ENCODE results near the gene GSE1. TPM values are rescaled to one million over a fixed set of nuclear protein-coding genes. Genes with fewer than 3 reads are reported as not detected.

The GSE1 gene
- total RNA-seq, 1 experiment from 2014 or later, result 38.4 TPM

DNA sequence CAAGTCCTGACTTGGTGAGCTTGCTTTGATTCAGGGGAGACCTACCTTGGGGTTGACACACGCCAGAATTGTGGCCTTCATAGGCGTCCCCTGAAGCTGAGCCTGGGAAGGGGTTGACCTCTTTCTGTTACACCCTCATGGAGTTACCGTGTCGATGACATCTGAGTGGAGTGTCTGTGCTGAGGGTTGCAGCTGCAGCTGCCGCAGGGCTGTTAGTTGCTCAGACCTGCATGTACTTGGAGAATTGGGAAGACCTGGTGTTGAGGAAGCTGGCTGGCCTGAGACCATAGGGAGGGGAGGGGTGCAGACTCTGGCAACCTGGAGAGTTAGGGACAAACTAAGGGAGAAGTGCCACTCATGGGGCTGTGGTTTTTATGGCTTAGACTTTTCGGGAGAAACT, 9.6 kb downstream of the GSE1 start:
- BruUV-seq (replicated peaks), result no TSS peak
- no peaks in the 10 kb centered on the region for H3K27me3 ChIP-seq (ENCODE audit: low read length)
- POLR2A ChIA-PET (ENCODE audit: unreplicated experiment), result no interaction called here
- H3K4me3 ChIP-seq (ENCODE audit: low read length), result no peak overlapping the region
- peaks cover 22% of the 10 kb centered on the region for H3K4me1 ChIP-seq (ENCODE audit: insufficient read depth, low read length)
- no peaks in the 10 kb centered on the region for H3K9me3 ChIP-seq (ENCODE audit: low read length)
- H2AFZ ChIP-seq (ENCODE audit: low read length), result no peak overlapping the region
- H3K9ac ChIP-seq (ENCODE audit: low read length), result no peak overlapping the region
- H4K20me1 ChIP-seq (ENCODE audit: low read length), result peaks cover 54% of the 10 kb centered on the region
- intact Hi-C loops (cut with micrococcal nuclease), result no loop called here
- no peaks in the 10 kb centered on the region for H3K36me3 ChIP-seq (ENCODE audit: low read depth, low read length)
- CTCF ChIA-PET, result no interaction called here
- no peak overlapping the region for H3K4me2 ChIP-seq (ENCODE audit: low read length)
- TF ChIP-seq, protein P1, sequence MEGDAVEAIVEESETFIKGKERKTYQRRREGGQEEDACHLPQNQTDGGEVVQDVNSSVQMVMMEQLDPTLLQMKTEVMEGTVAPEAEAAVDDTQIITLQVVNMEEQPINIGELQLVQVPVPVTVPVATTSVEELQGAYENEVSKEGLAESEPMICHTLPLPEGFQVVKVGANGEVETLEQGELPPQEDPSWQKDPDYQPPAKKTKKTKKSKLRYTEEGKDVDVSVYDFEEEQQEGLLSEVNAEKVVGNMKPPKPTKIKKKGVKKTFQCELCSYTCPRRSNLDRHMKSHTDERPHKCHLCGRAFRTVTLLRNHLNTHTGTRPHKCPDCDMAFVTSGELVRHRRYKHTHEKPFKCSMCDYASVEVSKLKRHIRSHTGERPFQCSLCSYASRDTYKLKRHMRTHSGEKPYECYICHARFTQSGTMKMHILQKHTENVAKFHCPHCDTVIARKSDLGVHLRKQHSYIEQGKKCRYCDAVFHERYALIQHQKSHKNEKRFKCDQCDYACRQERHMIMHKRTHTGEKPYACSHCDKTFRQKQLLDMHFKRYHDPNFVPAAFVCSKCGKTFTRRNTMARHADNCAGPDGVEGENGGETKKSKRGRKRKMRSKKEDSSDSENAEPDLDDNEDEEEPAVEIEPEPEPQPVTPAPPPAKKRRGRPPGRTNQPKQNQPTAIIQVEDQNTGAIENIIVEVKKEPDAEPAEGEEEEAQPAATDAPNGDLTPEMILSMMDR (conservative IDR thresholded peaks at IDR 0.05; ENCODE audit: low read depth, low read length), result no peak
- TF ChIP-seq EZH2phosphoT487 (IDR thresholded peaks at IDR 0.05; ENCODE audit: borderline replicate concordance, low read length), result no peak
- no peak for TF ChIP-seq EZH2 (IDR thresholded peaks at IDR 0.05; ENCODE audit: low read length, unreplicated experiment)
- H3K27ac ChIP-seq (ENCODE audit: low read length), result no peak overlapping the region
- H3K9me2 ChIP-seq (replicated peaks; ENCODE audit: low read length), result no peaks in the 10 kb centered on the region
- no peaks in the 10 kb centered on the region for H3F3A ChIP-seq (ENCODE audit: low read length, unreplicated experiment)
- peaks cover 98% of the 10 kb centered on the region for H3K79me2 ChIP-seq (ENCODE audit: low read length)
- DNase-seq (no peak), ATAC-seq (no peak)

DNA sequence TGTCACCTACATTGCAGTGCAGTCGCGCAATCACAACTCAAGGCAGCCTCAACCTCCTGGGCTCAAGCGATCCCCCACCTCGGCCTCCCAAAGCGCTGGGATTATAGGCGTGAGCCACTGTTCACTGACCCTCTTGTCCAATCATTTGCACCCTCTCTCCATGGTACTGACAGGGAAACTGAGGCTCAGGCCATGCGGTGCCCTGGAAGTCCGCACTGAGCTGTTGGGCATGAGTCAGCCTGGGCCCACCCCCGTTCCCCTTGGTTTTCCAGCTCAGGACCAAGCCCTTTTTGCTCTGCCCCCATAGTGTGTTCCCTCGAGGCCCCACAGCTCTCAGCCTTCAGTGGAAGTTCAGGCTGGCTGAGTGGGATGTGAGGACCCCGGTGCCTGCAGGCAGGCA, 10.1 kb downstream of the GSE1 start:
- CTCF ChIA-PET, result no interaction called here

DNA sequence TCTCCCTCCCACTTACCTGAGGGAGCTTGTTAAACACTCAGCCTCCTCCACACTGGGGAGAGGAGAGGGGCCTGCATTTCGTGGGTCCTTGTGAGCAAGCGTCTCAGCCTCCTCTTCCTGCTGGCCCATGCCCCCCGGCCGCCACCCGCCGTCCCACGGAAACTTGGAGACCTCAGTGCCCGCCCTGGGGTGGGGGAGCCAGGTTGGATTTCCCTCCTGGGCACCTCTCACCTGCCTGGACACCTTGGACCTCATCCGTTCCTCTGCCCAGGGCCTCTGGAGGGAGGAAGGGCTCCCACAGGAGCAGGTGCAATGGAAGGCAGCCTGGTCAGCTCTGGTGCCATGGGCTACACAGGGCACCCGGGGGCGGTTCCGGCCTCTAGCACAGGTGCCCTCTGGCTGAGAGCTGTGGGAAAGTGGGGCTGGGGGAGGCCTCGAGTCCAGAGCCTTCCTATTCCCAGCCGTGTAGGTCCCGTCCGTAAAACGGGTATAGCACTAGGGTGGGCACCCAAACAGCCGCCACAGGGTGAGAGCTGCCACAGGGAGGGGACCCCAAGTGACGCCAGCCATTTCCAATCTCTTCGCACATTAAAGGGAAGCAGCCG, 11.0 kb downstream of the GSE1 start:
- ChIA-PET POLR2A (ENCODE audit: unreplicated experiment) (interaction anchor here (0.6 kb wide), 1 partner anchor 55 kb away, joined by 4 read pairs; no protein-coding TSS in a partner anchor), CTCF (no interaction called here)
- BruUV-seq (replicated peaks), result no TSS peak
- no peaks in the 10 kb centered on the region for H3K9me3 ChIP-seq (ENCODE audit: low read length)
- H4K20me1 ChIP-seq (ENCODE audit: low read length), result peaks cover 41% of the 10 kb centered on the region
- H3K4me1 ChIP-seq (ENCODE audit: insufficient read depth, low read length), result peaks cover 13% of the 10 kb centered on the region; the same call in 1 of the 2 replicates
- no peak for DNase-seq
- ATAC-seq, result no peak
- 0 out of 2 replicates have a peak, but pooled peaks cover 2% of the 10 kb centered on the region for H3K36me3 ChIP-seq (ENCODE audit: low read depth, low read length)
- TF ChIP-seq EZH2phosphoT487 (IDR thresholded peaks at IDR 0.05; ENCODE audit: borderline replicate concordance, low read length) (no peak), EZH2 (IDR thresholded peaks at IDR 0.05; ENCODE audit: low read length, unreplicated experiment) (no peak)
- no peak overlapping the region for H3K4me2 ChIP-seq (ENCODE audit: low read length)
- no peak overlapping the region for H3K9ac ChIP-seq (ENCODE audit: low read length)
- no peaks in the 10 kb centered on the region for H3K27me3 ChIP-seq (ENCODE audit: low read length)
- intact Hi-C loops (cut with micrococcal nuclease), result no loop called here
- H2AFZ ChIP-seq (ENCODE audit: low read length), result no peak overlapping the region
- no peaks in the 10 kb centered on the region for H3F3A ChIP-seq (ENCODE audit: low read length, unreplicated experiment)
- H3K4me3 ChIP-seq (ENCODE audit: low read length), result no peak overlapping the region
- H3K79me2 ChIP-seq (ENCODE audit: low read length), result peaks cover 98% of the 10 kb centered on the region
- H3K9me2 ChIP-seq (replicated peaks; ENCODE audit: low read length), result no peaks in the 10 kb centered on the region
- no peak overlapping the region for H3K27ac ChIP-seq (ENCODE audit: low read length)

More for the DNA sequence above, 10.1 kb downstream of the GSE1 start:
- POLR2A ChIA-PET (ENCODE audit: unreplicated experiment), result no interaction called here
- Histone ChIP-seq H3K4me3 (ENCODE audit: low read length) (no peak overlapping the region), H2AFZ (ENCODE audit: low read length) (no peak overlapping the region), H3K79me2 (ENCODE audit: low read length) (peaks cover 98% of the 10 kb centered on the region), H3K9me3 (ENCODE audit: low read length) (no peaks in the 10 kb centered on the region), H3K36me3 (ENCODE audit: low read depth, low read length) (no peaks in the 10 kb centered on the region), H3K4me2 (ENCODE audit: low read length) (no peak overlapping the region), H3K27ac (ENCODE audit: low read length) (no peak overlapping the region), H3K4me1 (ENCODE audit: insufficient read depth, low read length) (peaks cover 16% of the 10 kb centered on the region), H4K20me1 (ENCODE audit: low read length) (peaks cover 50% of the 10 kb centered on the region), H3K9ac (ENCODE audit: low read length) (no peak overlapping the region), H3K9me2 (replicated peaks; ENCODE audit: low read length) (no peaks in the 10 kb centered on the region), H3F3A (ENCODE audit: low read length, unreplicated experiment) (no peaks in the 10 kb centered on the region), H3K27me3 (ENCODE audit: low read length) (no peaks in the 10 kb centered on the region)
- TF ChIP-seq, protein P1 (conservative IDR thresholded peaks at IDR 0.05; ENCODE audit: low read depth, low read length), result no peak
- TF ChIP-seq EZH2 (IDR thresholded peaks at IDR 0.05; ENCODE audit: low read length, unreplicated experiment) (no peak), EZH2phosphoT487 (IDR thresholded peaks at IDR 0.05; ENCODE audit: borderline replicate concordance, low read length) (no peak)
- ATAC-seq (no peak), DNase-seq (no peak)
- intact Hi-C loops (cut with micrococcal nuclease), result no loop called here
- BruUV-seq (replicated peaks), result no TSS peak

All from PC-3 (cell line).